Caki2 (cell line): ENCODE measurements around the gene SH3RF2. TPM values are rescaled to one million over a fixed set of nuclear protein-coding genes. Genes with fewer than 3 reads are reported as not detected.
A peak's percentile ranks its signal among the peaks of the same experiment; 100 is the strongest.

Source experiments
- DNase-seq: peaks from one replicate; pipeline ENCODE4 v3.0.0-alpha.2; 2015; ENCODE audit warnings: low read depth
- in situ Hi-C: cut with HindIII; loops from 2 replicates; pipeline ENCODE4 v1.10.0; 2016; ENCODE audit warnings: low sequenced_read_pairs, low pct_unique_long_range_greater_than_20kb, mixed read lengths
- total RNA-seq: library from RNA; depleted of rRNA; stranded (reverse); fragments of >200 nt; shearing (Covaris generic); gene quantifications from 2 replicates; pipeline ENCODE4 v1.2.3, GENCODE V29; 2014; ENCODE audit warnings: low replicate concordance

Gene SH3RF2
- total RNA-seq, 1 experiment from 2014 or later: 11.0 TPM

GRCh38 chr5:145917288-145917687 lies 19.1 kb upstream of the SH3RF2 start:
- DNase-seq: no peak
- in situ Hi-C loops: no loop called here

- no peak for DNase-seq
- in situ Hi-C loops: no loop called here
Observed at GRCh38 chr5:145918397-145918796, 18.0 kb upstream of the SH3RF2 start.

- in situ Hi-C loops: no loop called here
- DNase-seq: no peak
Observed at GRCh38 chr5:145919413-145919812, 17.0 kb upstream of the SH3RF2 start.

DNA sequence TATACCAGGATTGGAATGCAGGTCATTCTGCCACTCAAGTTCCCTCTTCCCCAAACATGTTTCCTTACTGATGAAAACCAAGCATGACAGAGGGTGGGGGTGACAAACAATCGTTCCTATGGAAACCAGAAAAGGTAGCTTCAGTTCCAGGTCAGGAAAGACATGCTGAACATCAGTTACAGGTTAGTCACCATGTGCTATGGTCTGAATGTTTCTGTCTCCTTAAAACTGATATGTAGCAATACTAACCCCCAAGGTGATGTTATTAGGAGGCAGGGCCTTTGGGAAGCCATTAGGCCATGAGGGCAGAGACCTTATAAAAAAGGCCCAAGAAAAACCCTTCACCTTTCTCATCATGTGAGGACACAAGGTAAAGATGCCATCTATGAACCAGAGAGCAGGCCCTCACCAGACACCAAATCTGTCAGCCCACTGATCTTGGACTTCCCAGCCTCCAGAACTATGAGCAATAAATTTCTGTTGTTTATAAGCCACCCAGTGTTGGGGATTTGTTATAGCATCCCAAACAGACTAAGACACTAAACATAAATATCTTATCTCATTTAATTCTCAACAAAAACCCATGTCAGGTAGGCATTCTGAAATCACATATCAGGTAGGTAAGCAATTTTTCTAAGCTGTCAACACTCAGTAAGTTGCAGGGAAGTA lies 15.7 kb upstream of the SH3RF2 start:
- in situ Hi-C loops: no loop called here
- no peak for DNase-seq

- no peak for DNase-seq
Observed at GRCh38 chr5:145921211-145921610, 15.2 kb upstream of the SH3RF2 start.

GRCh38 chr5:145922059-145922458 lies 14.3 kb upstream of the SH3RF2 start:
- DNase-seq: no peak
- in situ Hi-C loops: no loop called here

More at GRCh38 chr5:145921211-145921610, 15.2 kb upstream of the SH3RF2 start:
- in situ Hi-C loops: no loop called here

- in situ Hi-C loops: no loop called here
- no peak for DNase-seq
Observed at GRCh38 chr5:145923405-145923804, 13.0 kb upstream of the SH3RF2 start.

DNA sequence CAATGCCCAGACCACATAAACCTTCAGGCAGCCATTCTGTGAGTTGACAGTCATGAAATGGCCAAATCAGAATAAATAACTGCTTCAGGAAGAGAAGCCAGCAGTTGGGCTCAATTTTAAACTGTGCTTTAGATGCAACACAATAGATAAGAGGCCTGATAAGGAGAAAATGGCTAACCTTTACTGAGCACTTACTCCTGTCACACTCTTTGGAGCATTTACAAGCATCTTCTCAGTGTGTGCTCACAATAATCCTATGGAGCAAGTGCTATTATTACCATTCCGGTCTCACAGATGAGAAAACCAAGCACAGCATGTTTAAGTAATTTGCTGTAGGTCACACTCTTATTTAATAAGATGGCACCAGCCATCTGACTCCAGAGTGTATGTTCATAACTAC lies 11.5 kb upstream of the SH3RF2 start:
- in situ Hi-C loops: no loop called here
- DNase-seq: no peak

- peak; percentile 78 for DNase-seq
- in situ Hi-C loops: no loop called here
Observed at GRCh38 chr5:145925353-145925752, 11.0 kb upstream of the SH3RF2 start.

GRCh38 chr5:145925803-145926202 lies 10.6 kb upstream of the SH3RF2 start:
- in situ Hi-C loops: no loop called here
- DNase-seq: peak; percentile 63

- no peak for DNase-seq
- in situ Hi-C loops: no loop called here
Observed at GRCh38 chr5:145931718-145932117, 4.7 kb upstream of the SH3RF2 start.

GRCh38 chr5:145934276-145934675 lies 2.1 kb upstream of the SH3RF2 start:
- in situ Hi-C loops: no loop called here
- DNase-seq: no peak

DNA sequence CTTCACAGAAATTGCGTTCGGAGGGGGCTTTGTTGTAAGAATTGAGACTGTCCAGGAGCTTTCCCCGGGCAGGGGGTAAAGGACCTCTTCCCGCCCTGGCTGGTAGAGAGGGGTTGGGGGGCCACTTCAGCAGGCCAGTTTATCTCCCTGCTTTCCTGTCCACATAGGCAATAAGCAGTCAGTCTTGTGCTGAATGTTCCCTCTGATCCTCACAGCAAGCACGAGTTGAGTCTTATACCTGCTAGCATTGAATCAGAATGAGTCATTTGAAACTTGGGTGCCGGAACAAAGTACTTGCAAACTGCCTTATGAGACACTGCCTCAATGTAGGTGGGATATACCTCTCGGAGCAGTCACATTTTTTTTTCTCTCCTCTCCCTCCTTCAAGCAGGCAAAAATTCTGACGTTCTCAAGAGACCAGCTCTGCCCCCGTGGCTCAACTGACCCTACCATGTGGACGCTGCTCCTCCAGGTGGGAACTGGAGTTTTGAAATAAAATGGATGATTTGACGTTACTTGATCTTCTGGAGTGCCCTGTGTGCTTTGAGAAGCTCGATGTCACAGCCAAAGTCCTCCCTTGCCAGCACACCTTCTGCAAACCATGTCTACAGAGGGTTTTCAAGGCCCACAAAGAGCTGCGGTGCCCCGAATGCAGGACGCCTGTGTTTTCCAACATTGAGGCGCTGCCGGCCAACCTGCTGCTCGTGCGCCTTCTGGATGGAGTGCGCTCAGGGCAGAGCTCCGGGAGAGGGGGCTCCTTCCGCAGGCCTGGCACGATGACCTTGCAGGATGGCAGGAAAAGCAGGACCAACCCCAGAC lies 1.3 kb downstream of the SH3RF2 start:
- in situ Hi-C loops: no loop called here

GRCh38 chr5:145938776-145939539 lies 2.6 kb downstream of the SH3RF2 start:
- in situ Hi-C loops: no loop called here
- peak; percentile 49 for DNase-seq

More for the DNA sequence above, 1.3 kb downstream of the SH3RF2 start:
- peak; percentile 80 for DNase-seq

- DNase-seq: no peak
- in situ Hi-C loops: no loop called here
Observed at GRCh38 chr5:145939540-145940065, 3.2 kb downstream of the SH3RF2 start.

- no peak for DNase-seq
- in situ Hi-C loops: no loop called here
Observed at GRCh38 chr5:145941096-145941447, 4.7 kb downstream of the SH3RF2 start.

DNA sequence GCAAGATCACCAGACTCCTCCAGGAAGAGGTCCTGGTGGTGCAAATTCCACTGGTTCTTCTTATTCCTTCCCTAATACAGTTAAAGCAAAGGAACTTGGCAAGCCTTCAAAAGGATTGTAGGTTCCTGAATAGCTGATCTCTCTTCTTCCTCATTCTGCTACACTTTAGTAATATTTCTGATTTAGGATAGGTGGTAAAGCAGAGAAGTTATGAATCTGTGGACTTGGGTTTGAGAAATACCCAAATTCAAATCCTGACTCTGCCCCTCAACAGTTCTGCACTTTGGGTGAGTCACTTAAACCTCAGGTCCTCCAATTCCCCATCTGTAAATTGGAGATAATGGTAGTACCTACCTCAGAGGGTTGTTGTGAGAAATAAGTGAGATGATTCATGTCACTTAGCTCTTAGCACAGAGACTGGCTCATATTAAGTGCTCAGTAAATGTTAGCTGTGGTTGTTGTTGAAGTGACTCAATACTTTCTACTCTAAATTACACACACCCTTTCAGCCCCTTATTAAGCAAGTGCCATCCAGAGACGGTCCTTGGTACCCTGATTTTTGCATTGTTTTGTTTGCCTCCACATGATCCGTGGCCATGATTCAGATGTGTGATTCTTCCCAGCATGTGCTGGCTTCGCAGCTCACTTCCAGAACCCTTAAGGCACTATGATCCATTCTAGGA lies 5.2 kb downstream of the SH3RF2 start:
- peak; percentile 41 for DNase-seq
- in situ Hi-C loops: no loop called here

DNA sequence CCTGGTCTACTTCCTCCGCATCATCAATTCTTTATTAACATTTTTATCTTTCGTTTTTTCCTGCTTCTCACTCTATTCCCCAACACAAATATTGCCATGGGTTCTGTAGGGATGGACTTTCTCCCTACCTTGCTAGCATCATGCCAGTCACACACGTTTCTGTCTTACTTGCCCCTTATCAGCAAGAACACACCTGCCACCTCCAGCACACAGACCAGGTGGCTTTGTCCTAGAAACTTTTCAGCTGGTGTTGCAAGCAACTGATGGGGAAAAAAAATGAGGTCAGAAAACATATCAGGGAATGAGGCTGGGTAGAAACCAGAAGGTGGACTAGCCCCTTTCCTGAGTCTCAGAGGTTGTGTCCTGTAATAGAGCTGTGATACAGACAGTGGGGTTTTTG lies 5.8 kb downstream of the SH3RF2 start:
- in situ Hi-C loops: no loop called here
- no peak for DNase-seq
